Subcutaneous preadipocyte (primary cell): ENCODE results near the gene PLA2G2D. TPM values are rescaled to one million over a fixed set of nuclear protein-coding genes. Genes with fewer than 3 reads are reported as not detected.

Source experiments
- total RNA-seq: library from RNA; depleted of rRNA; stranded (reverse); fragments of >200 nt; gene quantifications from 2 replicates; pipeline ENCODE4 v1.2.3, GENCODE V29; 2012

Gene PLA2G2D
- not detected in 2 replicates for total RNA-seq

GRCh38 chr1:20119347-20119746, at the start of gene PLA2G2D:
PLA2G2D (minus strand) TSS chr1:20119536; CDS start chr1:20119498, 38 bp downstream.

GRCh38 chr1:20138961-20139550, 19.7 kb upstream of the PLA2G2D start, which contains the start of gene PLA2G2F:
PLA2G2F (plus strand) TSS chr1:20139323; CDS start chr1:20139428, 105 bp downstream.

GRCh38 chr1:20069874-20070273, 49.5 kb downstream of the PLA2G2D start, which contains the start of gene PLA2G5:
PLA2G5 (plus strand) TSS chr1:20070194; CDS start chr1:20084831, 14,637 bp downstream.

Other genes with a start within 250 kb of the PLA2G2D start
- 2.6 and 8.4 TPM in 2 replicates for gene OTUD3, start 237.1 kb downstream of the PLA2G2D start, total RNA-seq
- not detected in 2 replicates for gene PLA2G2E, start 195.9 kb downstream of the PLA2G2D start, total RNA-seq
- not detected in 2 replicates for gene PLA2G2A, start 139.9 kb downstream of the PLA2G2D start, total RNA-seq
- 1.8 and 4.5 TPM in 2 replicates for gene PLA2G5, start 49.3 kb downstream of the PLA2G2D start, total RNA-seq
- not detected in 2 replicates for gene PLA2G2F, start 19.8 kb upstream of the PLA2G2D start, total RNA-seq
- gene UBXN10, start 66.6 kb upstream of the PLA2G2D start, total RNA-seq = under 0.01 TPM in 1 of 2 replicates, not detected in the other
- gene PLA2G2C, start 67.0 kb upstream of the PLA2G2D start, total RNA-seq = not detected in 2 replicates
- not detected in 2 replicates for gene VWA5B1, start 171.3 kb upstream of the PLA2G2D start, total RNA-seq